Liver (tissue), 3 donors: ENCODE results near the gene PLEKHO2.

ENCODE experiments used
- CTCF ChIP-seq: fragments of 150-350 bp; IDR thresholded peaks from 2 replicates; pipeline ENCODE4 v1.5.1; 2017; ENCODE audit warnings: improper control_type of control experiment, low read depth, low read length; ENCODE audit not compliant: missing input control
- RAD21 ChIP-seq, 2 donors: IDR thresholded peaks; 2 replicates each; pipeline ENCODE4 v1.6.1; 2016; ENCODE audit warnings: antibody characterized with exemption in 2 of 2, mild to moderate bottlenecking in 2 of 2
- RXRA ChIP-seq, 2 donors: IDR thresholded peaks; 2 replicates each; pipeline ENCODE4 v1.6.1; 2017 to 2018; ENCODE audit warnings: antibody characterized with exemption in 2 of 2, mild to moderate bottlenecking in 1 of 2
- SP1 ChIP-seq: IDR thresholded peaks from 2 replicates; pipeline ENCODE4 v1.6.1; 2018; ENCODE audit warnings: antibody characterized with exemption, mild to moderate bottlenecking
- TAF1 ChIP-seq: conservative IDR thresholded peaks from 2 replicates; pipeline ENCODE4 v1.6.1; 2016; ENCODE audit warnings: antibody characterized with exemption, mild to moderate bottlenecking
- donor health status: healthy.
- donor health status: healthy.

GRCh38 chr15:64841344-64842095, at the start of gene PLEKHO2:
- TF ChIP-seq CTCF (no peak), SP1 (peak; percentile 48), RAD21 (IDR thresholded peaks at IDR 0.05) (peak in 1 of 2 donors; percentile 28), TAF1 (peak; percentile 12), RXRA (IDR thresholded peaks at IDR 0.05) (no peak)
